Parathyroid adenoma (tissue), 2 donors: Measurements from ENCODE around the gene PLEKHD1.

ENCODE experiments used
- H2AFZ ChIP-seq: fragments of 300-600 bp; sonication (generic); one replicate; pipeline ENCODE4 v1.7.0; 2017; ENCODE audit warnings: antibody characterized with exemption, mild to moderate bottlenecking
- H3K27ac ChIP-seq: fragments of 300-600 bp; sonication (generic); one replicate; pipeline ENCODE4 v1.7.0; 2017
- H3K27me3 ChIP-seq: fragments of 300-600 bp; sonication (generic); one replicate; pipeline ENCODE4 v1.7.0; 2017; ENCODE audit warnings: low read length; ENCODE audit not compliant: control insufficient read depth, insufficient read depth
- H3K36me3 ChIP-seq: fragments of 300-600 bp; sonication (generic); one replicate; pipeline ENCODE4 v1.7.0; 2017; ENCODE audit warnings: low read length; ENCODE audit not compliant: control insufficient read depth, insufficient read depth
- H3K4me1 ChIP-seq: fragments of 300-600 bp; sonication (generic); one replicate; pipeline ENCODE4 v1.7.0; 2017; ENCODE audit warnings: control low read depth
- H3K4me2 ChIP-seq: fragments of 300-600 bp; sonication (generic); one replicate; pipeline ENCODE4 v1.7.0; 2017; ENCODE audit warnings: low read length
- H3K4me3 ChIP-seq: fragments of 300-600 bp; sonication (generic); one replicate; pipeline ENCODE4 v1.7.0; 2017; ENCODE audit warnings: low read depth, low read length
- H3K79me2 ChIP-seq: fragments of 300-600 bp; sonication (generic); one replicate; pipeline ENCODE4 v1.7.0; 2017; ENCODE audit warnings: control low read depth
- H3K9ac ChIP-seq: fragments of 300-600 bp; sonication (generic); one replicate; pipeline ENCODE4 v1.7.0; 2017; ENCODE audit warnings: mild to moderate bottlenecking
- H3K9me3 ChIP-seq: fragments of 300-600 bp; sonication (generic); one replicate; pipeline ENCODE4 v1.7.0; 2017; ENCODE audit warnings: low read length; ENCODE audit not compliant: control insufficient read depth
- CTCF ChIP-seq: fragments of 300-600 bp; sonication (generic); IDR thresholded peaks from one replicate; pipeline ENCODE4 v1.7.0; 2017; ENCODE audit warnings: antibody characterized with exemption, mild to moderate bottlenecking
- donor health status: primary hyperparathyroidism.

Gene PLEKHD1

GRCh38 chr14:69522026-69522425 lies 37.5 kb downstream of the PLEKHD1 start:
- H3K79me2 ChIP-seq, result no peaks in the 10 kb centered on the region

GRCh38 chr14:69525896-69526295 lies 41.4 kb downstream of the PLEKHD1 start:
- H3K4me3 ChIP-seq, result no peak overlapping the region
- no peak for TF ChIP-seq CTCF
- H3K36me3 ChIP-seq, result no peaks in the 10 kb centered on the region
- no peaks in the 10 kb centered on the region for H3K4me1 ChIP-seq
- H3K27me3 ChIP-seq, result no peaks in the 10 kb centered on the region
- no peak overlapping the region for H3K9ac ChIP-seq
- no peak overlapping the region for H2AFZ ChIP-seq
- H3K27ac ChIP-seq, result no peak overlapping the region
- H3K9me3 ChIP-seq, result no peaks in the 10 kb centered on the region
- H3K4me2 ChIP-seq, result no peak overlapping the region
- H3K79me2 ChIP-seq, result no peaks in the 10 kb centered on the region

More at GRCh38 chr14:69522026-69522425, 37.5 kb downstream of the PLEKHD1 start:
- H2AFZ ChIP-seq, result no peak overlapping the region
- no peak overlapping the region for H3K9ac ChIP-seq
- H3K27me3 ChIP-seq, result no peaks in the 10 kb centered on the region
- no peak overlapping the region for H3K27ac ChIP-seq
- no peak overlapping the region for H3K4me2 ChIP-seq
- H3K4me3 ChIP-seq, result no peak overlapping the region
- no peaks in the 10 kb centered on the region for H3K9me3 ChIP-seq
- H3K4me1 ChIP-seq, result no peaks in the 10 kb centered on the region
- TF ChIP-seq CTCF, result no peak
- no peaks in the 10 kb centered on the region for H3K36me3 ChIP-seq

GRCh38 chr14:69527635-69528034 lies 43.1 kb downstream of the PLEKHD1 start:
- H3K4me2 ChIP-seq, result no peak overlapping the region
- H3K4me3 ChIP-seq, result no peak overlapping the region
- H3K9me3 ChIP-seq, result no peaks in the 10 kb centered on the region
- no peak for TF ChIP-seq CTCF
- no peaks in the 10 kb centered on the region for H3K4me1 ChIP-seq
- H3K36me3 ChIP-seq, result no peaks in the 10 kb centered on the region
- H3K27ac ChIP-seq, result no peak overlapping the region
- H2AFZ ChIP-seq, result no peak overlapping the region
- H3K27me3 ChIP-seq, result no peaks in the 10 kb centered on the region
- no peaks in the 10 kb centered on the region for H3K79me2 ChIP-seq
- H3K9ac ChIP-seq, result no peak overlapping the region

GRCh38 chr14:69528143-69528542 lies 43.6 kb downstream of the PLEKHD1 start:
- no peaks in the 10 kb centered on the region for H3K79me2 ChIP-seq
- H3K4me3 ChIP-seq, result no peak overlapping the region
- no peak overlapping the region for H3K9ac ChIP-seq
- no peak overlapping the region for H3K4me2 ChIP-seq
- no peak for TF ChIP-seq CTCF
- H3K9me3 ChIP-seq, result no peaks in the 10 kb centered on the region
- H3K36me3 ChIP-seq, result no peaks in the 10 kb centered on the region
- H3K4me1 ChIP-seq, result no peaks in the 10 kb centered on the region
- H2AFZ ChIP-seq, result no peak overlapping the region
- H3K27me3 ChIP-seq, result no peaks in the 10 kb centered on the region
- H3K27ac ChIP-seq, result no peak overlapping the region

- Histone ChIP-seq H3K4me1 (no peaks in the 10 kb centered on the region), H3K4me2 (no peak overlapping the region), H3K36me3 (no peaks in the 10 kb centered on the region), H3K9me3 (no peaks in the 10 kb centered on the region), H3K79me2 (no peaks in the 10 kb centered on the region), H2AFZ (no peak overlapping the region), H3K4me3 (no peak overlapping the region), H3K27me3 (no peaks in the 10 kb centered on the region), H3K27ac (no peak overlapping the region), H3K9ac (no peak overlapping the region)
- TF ChIP-seq CTCF, result no peak
Observed at GRCh38 chr14:69528930-69529329, 44.4 kb downstream of the PLEKHD1 start.
